NOMO-1 (cell line): ENCODE data around the gene LSM4.
A peak's percentile ranks its signal among the peaks of the same experiment; 100 is the strongest.

ENCODE experiments used
- DNase-seq, 2 experiments: peaks; one replicate each; lab custom pipeline; 2025; ENCODE audit not compliant: unreplicated experiment in 2 of 2; lab: John Stamatoyannopoulos, UW

Gene LSM4

GRCh38 chr19:18279266-18279515 is 43.7 kb downstream of the LSM4 start:
- DNase-seq: peak in 1 of 2 experiments; percentile 66

- no peak for DNase-seq
These were observed 44.2 kb downstream of the LSM4 start for GRCh38 chr19:18278521-18279265.

GRCh38 chr19:18274781-18275356 is 48.0 kb downstream of the LSM4 start:
- DNase-seq: peak; percentile 72 to 75

- peak in 1 of 2 experiments; percentile 43 for DNase-seq
These were observed 48.6 kb downstream of the LSM4 start, which contains the start of gene IQCN for GRCh38 chr19:18274219-18274780. Gene IQCN, minus strand, starts transcription at chr19:18274452. Its CDS starts 4,974 bp downstream, at chr19:18269478.

GRCh38 chr19:18273561-18274218 is 49.2 kb downstream of the LSM4 start:
- DNase-seq: no peak

GRCh38 chr19:18271433-18271841 is 51.4 kb downstream of the LSM4 start:
- DNase-seq: no peak

GRCh38 chr19:18270326-18270725 is 52.5 kb downstream of the LSM4 start:
- no peak for DNase-seq

- no peak for DNase-seq
These were observed 53.7 kb downstream of the LSM4 start for GRCh38 chr19:18269070-18269723.

GRCh38 chr19:18266771-18267686 is 55.8 kb downstream of the LSM4 start:
- DNase-seq: no peak

- DNase-seq: no peak
These were observed 57.3 kb downstream of the LSM4 start for GRCh38 chr19:18265582-18265981.

GRCh38 chr19:18264971-18265540 is 57.8 kb downstream of the LSM4 start:
- DNase-seq: no peak

GRCh38 chr19:18264137-18264854 is 58.6 kb downstream of the LSM4 start:
- no peak for DNase-seq

- no peak for DNase-seq
These were observed 59.3 kb downstream of the LSM4 start for GRCh38 chr19:18263324-18264136.

- DNase-seq: no peak
These were observed 60.0 kb downstream of the LSM4 start for GRCh38 chr19:18262917-18263316.

GRCh38 chr19:18262144-18262543 is 60.7 kb downstream of the LSM4 start:
- DNase-seq: no peak

- no peak for DNase-seq
These were observed 61.4 kb downstream of the LSM4 start for GRCh38 chr19:18261474-18261873.

- DNase-seq: no peak
These were observed 63.0 kb downstream of the LSM4 start for GRCh38 chr19:18259893-18260292.
